HepG2 (cell line): ENCODE measurements around the gene PFDN5. TPM values are rescaled to one million over a fixed set of nuclear protein-coding genes. Genes with fewer than 3 reads are reported as not detected.
A peak's percentile ranks its signal among the peaks of the same experiment; 100 is the strongest.

Experiments used
- ARNT ChIP-seq: fragments of 450-650 bp; IDR thresholded peaks from 2 replicates; pipeline ENCODE4 v1.6.1; 2017
- KDM5A ChIP-seq: fragments of 200-600 bp; sonication (generic); IDR thresholded peaks from 2 replicates; pipeline ENCODE4 v1.7.0; 2018; ENCODE audit warnings: antibody characterized with exemption, mild to moderate bottlenecking, low read length, borderline replicate concordance
- MED1 ChIP-seq: sonication (generic); formaldehyde crosslinking; IDR thresholded peaks from 2 replicates; pipeline ENCODE4 v1.4.0; 2020; ENCODE audit warnings: missing genetic modification reagents
- MLLT10 ChIP-seq: sonication (generic); formaldehyde crosslinking; IDR thresholded peaks from 2 replicates; pipeline ENCODE4 v1.4.0; 2020; ENCODE audit warnings: missing genetic modification reagents
- ZFP36L1 ChIP-seq: sonication (generic); formaldehyde crosslinking; IDR thresholded peaks from 2 replicates; pipeline ENCODE4 v1.8.0; 2022; ENCODE audit warnings: mild to moderate bottlenecking, missing genetic modification reagents, moderate library complexity
- ZMYM4 ChIP-seq: sonication (generic); formaldehyde crosslinking; IDR thresholded peaks from 2 replicates; pipeline ENCODE4 v1.8.1; 2023; ENCODE audit warnings: mild to moderate bottlenecking, missing genetic modification reagents
- ZNF207 ChIP-seq: fragments of 450-650 bp; IDR thresholded peaks from 2 replicates; pipeline ENCODE4 v1.6.1; 2016; ENCODE audit warnings: antibody characterized with exemption, borderline replicate concordance
- ZNF263 ChIP-seq: sonication (generic); formaldehyde crosslinking; IDR thresholded peaks from 2 replicates; pipeline ENCODE4 v1.4.0; 2020; ENCODE audit warnings: missing genetic modification reagents
- ZNF589 ChIP-seq: sonication (generic); formaldehyde crosslinking; conservative IDR thresholded peaks from 2 replicates; pipeline ENCODE4 v1.8.0; 2022; ENCODE audit warnings: mild to moderate bottlenecking, moderate library complexity, missing genetic modification reagents
- ZNF788 ChIP-seq: sonication (generic); formaldehyde crosslinking; IDR thresholded peaks from 2 replicates; pipeline ENCODE4 v1.5.0; 2020; ENCODE audit warnings: mild to moderate bottlenecking, missing genetic modification reagents, borderline replicate concordance
- polyA plus RNA-seq, 8 experiments: library from polyadenylated mRNA; depleted of rRNA in 3 of 8; stranded (reverse) in 7 of 8; unstranded in 1 of 8; fragments of >200 nt; fragmentation: Illumina TruSeq in 4 of 8; extraction: Trizol in 4 of 8; gene quantifications; 2 replicates each; pipeline versions ENCODE4 v1.2.1 to v1.2.3, GENCODE V29; 2011 to 2016; ENCODE audit warnings: low read depth in 4 of 8, missing spikeins in 1 of 8, mixed read lengths in 1 of 8; ENCODE audit not compliant: insufficient read depth in 1 of 8
- total RNA-seq, 5 experiments: library from RNA; depleted of rRNA; stranded (reverse); fragments of >200 nt; fragmentation: Illumina TruSeq; extraction: Trizol; gene quantifications; 2 replicates each; pipeline ENCODE4 v1.2.3, GENCODE V29; 2016; ENCODE audit warnings: low read depth in 1 of 5
- TF ChIP-seq, protein P1 (sequence below): sonication (generic); formaldehyde crosslinking; conservative IDR thresholded peaks from 2 replicates; pipeline ENCODE4 v1.8.0; 2022; ENCODE audit warnings: mild to moderate bottlenecking, moderate library complexity, missing genetic modification reagents
- TF ChIP-seq, protein P2 (sequence below), 2 experiments: sonication (generic) in 1 of 2; formaldehyde crosslinking in 1 of 2; IDR thresholded peaks; 2 replicates each; pipeline versions ENCODE4 v1.5.1 to v1.6.1; 2011 to 2020; ENCODE audit warnings: borderline replicate concordance in 1 of 2, low read depth in 1 of 2, low read length in 1 of 2, mild to moderate bottlenecking in 1 of 2, missing genetic modification reagents in 1 of 2, moderate library complexity in 1 of 2
- TF ChIP-seq, protein P3 (sequence below): sonication (generic); formaldehyde crosslinking; IDR thresholded peaks from 2 replicates; pipeline ENCODE4 v1.4.0; 2020; ENCODE audit warnings: mild to moderate bottlenecking, missing genetic modification reagents
- TF ChIP-seq, protein P4 (sequence below): sonication (generic); formaldehyde crosslinking; IDR thresholded peaks from 2 replicates; pipeline ENCODE4 v1.4.0; 2020; ENCODE audit warnings: missing genetic modification reagents; ENCODE audit errors: not compliant biosample characterization
- TF ChIP-seq, protein P5 (sequence below): sonication (generic); formaldehyde crosslinking; IDR thresholded peaks from 2 replicates; pipeline ENCODE4 v1.4.0; 2020; ENCODE audit warnings: mild to moderate bottlenecking, missing genetic modification reagents

Gene PFDN5
- total and polyA plus RNA-seq, 2 of the 13 experiments (the other 11 are each of a cell fraction or from before 2014, with no cell fraction given) = 449 to 462 TPM

DNA sequence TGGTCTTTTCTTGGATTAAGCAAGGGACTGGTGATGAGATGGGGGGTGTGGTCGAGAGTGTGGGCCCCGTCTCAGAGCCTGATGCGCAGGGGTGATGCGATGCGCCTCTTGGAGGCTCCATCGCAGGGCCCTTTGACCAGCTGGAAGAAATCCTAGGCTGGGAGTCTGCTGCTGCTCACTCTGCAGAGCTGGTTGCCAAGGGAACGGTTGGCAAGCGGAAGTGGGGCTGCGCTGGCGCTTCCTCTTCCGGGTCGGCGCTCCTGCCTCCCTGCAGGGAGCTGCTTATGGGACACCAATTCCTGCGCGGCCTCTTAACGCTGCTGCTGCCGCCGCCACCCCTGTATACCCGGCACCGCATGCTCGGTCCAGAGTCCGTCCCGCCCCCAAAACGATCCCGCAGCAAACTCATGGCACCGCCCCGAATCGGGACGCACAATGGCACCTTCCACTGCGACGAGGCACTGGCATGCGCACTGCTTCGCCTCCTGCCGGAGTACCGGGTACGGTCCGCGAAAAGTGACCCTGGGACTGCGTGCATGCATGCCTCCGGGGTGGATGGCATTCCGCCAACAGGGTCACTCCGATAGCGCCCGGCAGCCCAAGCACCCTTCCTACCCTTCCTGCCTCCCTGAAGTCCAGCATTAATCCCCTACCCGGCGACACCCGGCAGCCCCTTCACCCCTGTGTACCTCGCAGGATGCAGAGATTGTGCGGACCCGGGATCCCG lies 4.3 kb downstream of the PFDN5 start, which contains the start of gene MYG1 (continued):
- TF ChIP-seq ZFP36L1 (no peak), ZNF207 (no peak), KDM5A (peak; percentile 71), ARNT (no peak), MED1 (CRISPR knock-in tag) (0 out of 2 replicates have a peak, but pooled peaks have one; percentile 51), ZMYM4 (CRISPR knock-in tag) (peak; percentile 66), MLLT10 (CRISPR knock-in tag) (no peak), ZNF788 (CRISPR knock-in tag) (peak; percentile 85; the same call in 1 of the 2 replicates), ZNF263 (CRISPR knock-in tag) (no peak), ZNF589 (no peak; the same call in 1 of the 2 replicates)
- TF ChIP-seq, protein P1, sequence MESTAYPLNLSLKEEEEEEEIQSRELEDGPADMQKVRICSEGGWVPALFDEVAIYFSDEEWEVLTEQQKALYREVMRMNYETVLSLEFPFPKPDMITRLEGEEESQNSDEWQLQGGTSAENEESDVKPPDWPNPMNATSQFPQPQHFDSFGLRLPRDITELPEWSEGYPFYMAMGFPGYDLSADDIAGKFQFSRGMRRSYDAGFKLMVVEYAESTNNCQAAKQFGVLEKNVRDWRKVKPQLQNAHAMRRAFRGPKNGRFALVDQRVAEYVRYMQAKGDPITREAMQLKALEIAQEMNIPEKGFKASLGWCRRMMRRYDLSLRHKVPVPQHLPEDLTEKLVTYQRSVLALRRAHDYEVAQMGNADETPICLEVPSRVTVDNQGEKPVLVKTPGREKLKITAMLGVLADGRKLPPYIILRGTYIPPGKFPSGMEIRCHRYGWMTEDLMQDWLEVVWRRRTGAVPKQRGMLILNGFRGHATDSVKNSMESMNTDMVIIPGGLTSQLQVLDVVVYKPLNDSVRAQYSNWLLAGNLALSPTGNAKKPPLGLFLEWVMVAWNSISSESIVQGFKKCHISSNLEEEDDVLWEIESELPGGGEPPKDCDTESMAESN (CRISPR knock-in tag) = peak; percentile 93
- TF ChIP-seq, protein P2, sequence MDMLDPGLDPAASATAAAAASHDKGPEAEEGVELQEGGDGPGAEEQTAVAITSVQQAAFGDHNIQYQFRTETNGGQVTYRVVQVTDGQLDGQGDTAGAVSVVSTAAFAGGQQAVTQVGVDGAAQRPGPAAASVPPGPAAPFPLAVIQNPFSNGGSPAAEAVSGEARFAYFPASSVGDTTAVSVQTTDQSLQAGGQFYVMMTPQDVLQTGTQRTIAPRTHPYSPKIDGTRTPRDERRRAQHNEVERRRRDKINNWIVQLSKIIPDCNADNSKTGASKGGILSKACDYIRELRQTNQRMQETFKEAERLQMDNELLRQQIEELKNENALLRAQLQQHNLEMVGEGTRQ (IDR thresholded peaks at IDR 0.05; ENCODE audit: low read depth, low read length) = no peak
- TF ChIP-seq, protein P2 (CRISPR knock-in tag; IDR thresholded peaks at IDR 0.05; ENCODE audit: borderline replicate concordance) = no peak
- TF ChIP-seq, protein P3, sequence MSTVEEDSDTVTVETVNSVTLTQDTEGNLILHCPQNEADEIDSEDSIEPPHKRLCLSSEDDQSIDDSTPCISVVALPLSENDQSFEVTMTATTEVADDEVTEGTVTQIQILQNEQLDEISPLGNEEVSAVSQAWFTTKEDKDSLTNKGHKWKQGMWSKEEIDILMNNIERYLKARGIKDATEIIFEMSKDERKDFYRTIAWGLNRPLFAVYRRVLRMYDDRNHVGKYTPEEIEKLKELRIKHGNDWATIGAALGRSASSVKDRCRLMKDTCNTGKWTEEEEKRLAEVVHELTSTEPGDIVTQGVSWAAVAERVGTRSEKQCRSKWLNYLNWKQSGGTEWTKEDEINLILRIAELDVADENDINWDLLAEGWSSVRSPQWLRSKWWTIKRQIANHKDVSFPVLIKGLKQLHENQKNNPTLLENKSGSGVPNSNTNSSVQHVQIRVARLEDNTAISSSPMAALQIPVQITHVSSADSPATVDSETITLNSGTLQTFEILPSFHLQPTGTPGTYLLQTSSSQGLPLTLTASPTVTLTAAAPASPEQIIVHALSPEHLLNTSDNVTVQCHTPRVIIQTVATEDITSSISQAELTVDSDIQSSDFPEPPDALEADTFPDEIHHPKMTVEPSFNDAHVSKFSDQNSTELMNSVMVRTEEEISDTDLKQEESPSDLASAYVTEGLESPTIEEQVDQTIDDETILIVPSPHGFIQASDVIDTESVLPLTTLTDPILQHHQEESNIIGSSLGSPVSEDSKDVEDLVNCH (CRISPR knock-in tag) = peak; percentile 69; the same call in 1 of the 2 replicates
- TF ChIP-seq, protein P4, sequence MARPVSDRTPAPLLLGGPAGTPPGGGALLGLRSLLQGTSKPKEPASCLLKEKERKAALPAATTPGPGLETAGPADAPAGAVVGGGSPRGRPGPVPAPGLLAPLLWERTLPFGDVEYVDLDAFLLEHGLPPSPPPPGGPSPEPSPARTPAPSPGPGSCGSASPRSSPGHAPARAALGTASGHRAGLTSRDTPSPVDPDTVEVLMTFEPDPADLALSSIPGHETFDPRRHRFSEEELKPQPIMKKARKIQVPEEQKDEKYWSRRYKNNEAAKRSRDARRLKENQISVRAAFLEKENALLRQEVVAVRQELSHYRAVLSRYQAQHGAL (CRISPR knock-in tag) = no peak
- TF ChIP-seq, protein P5, sequence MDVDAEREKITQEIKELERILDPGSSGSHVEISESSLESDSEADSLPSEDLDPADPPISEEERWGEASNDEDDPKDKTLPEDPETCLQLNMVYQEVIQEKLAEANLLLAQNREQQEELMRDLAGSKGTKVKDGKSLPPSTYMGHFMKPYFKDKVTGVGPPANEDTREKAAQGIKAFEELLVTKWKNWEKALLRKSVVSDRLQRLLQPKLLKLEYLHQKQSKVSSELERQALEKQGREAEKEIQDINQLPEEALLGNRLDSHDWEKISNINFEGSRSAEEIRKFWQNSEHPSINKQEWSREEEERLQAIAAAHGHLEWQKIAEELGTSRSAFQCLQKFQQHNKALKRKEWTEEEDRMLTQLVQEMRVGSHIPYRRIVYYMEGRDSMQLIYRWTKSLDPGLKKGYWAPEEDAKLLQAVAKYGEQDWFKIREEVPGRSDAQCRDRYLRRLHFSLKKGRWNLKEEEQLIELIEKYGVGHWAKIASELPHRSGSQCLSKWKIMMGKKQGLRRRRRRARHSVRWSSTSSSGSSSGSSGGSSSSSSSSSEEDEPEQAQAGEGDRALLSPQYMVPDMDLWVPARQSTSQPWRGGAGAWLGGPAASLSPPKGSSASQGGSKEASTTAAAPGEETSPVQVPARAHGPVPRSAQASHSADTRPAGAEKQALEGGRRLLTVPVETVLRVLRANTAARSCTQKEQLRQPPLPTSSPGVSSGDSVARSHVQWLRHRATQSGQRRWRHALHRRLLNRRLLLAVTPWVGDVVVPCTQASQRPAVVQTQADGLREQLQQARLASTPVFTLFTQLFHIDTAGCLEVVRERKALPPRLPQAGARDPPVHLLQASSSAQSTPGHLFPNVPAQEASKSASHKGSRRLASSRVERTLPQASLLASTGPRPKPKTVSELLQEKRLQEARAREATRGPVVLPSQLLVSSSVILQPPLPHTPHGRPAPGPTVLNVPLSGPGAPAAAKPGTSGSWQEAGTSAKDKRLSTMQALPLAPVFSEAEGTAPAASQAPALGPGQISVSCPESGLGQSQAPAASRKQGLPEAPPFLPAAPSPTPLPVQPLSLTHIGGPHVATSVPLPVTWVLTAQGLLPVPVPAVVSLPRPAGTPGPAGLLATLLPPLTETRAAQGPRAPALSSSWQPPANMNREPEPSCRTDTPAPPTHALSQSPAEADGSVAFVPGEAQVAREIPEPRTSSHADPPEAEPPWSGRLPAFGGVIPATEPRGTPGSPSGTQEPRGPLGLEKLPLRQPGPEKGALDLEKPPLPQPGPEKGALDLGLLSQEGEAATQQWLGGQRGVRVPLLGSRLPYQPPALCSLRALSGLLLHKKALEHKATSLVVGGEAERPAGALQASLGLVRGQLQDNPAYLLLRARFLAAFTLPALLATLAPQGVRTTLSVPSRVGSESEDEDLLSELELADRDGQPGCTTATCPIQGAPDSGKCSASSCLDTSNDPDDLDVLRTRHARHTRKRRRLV (CRISPR knock-in tag) = 0 out of 2 replicates have a peak, but pooled peaks have one; percentile 57
